ENCODE results near the gene WDFY2. TPM values are rescaled to one million over a fixed set of nuclear protein-coding genes. Genes with fewer than 3 reads are reported as not detected.
A peak's percentile ranks its signal among the peaks of the same experiment; 100 is the strongest.

WDFY2 gene
- total and polyA plus RNA-seq, 7 donors: 0.66 to 5.3 (median 1.7) TPM

DNA sequence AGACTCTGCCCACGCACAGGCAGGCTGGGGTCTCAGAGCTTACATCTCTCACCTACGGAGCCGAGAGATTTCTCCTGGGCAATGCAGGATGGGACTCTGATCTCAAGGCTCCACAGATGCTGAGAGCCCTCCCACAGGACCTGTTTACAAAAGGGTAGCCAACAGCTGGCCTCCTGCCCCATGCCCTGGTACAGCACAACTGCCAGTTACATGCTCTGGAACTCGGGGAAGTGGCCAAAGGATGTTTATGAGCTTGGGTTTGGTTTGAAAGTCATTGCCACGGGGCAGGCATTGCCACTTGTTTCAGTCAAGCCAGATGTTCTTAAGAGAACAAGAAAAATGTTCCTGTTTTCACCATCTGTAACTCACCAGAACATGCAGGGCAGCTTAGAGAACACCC lies 216.2 kb downstream of the WDFY2 start:
- H3K4me1 ChIP-seq: peaks cover 26% of the 10 kb centered on the region
- no peak overlapping the region for H3K4me3 ChIP-seq
- DNase-seq: peak in 1 of 2 donors; percentile 63
- no peak overlapping the region for H3K27ac ChIP-seq
- intact Hi-C loops (cut with DNase I): loop anchor here (5.0 to 10.0 kb wide), 4 partner anchors 218 to 854 kb away; partner anchors contain the start of genes INTS6 (in 2 of the 2), SUGT1 (in 1 of the 2) and WDFY2 (in 1 of the 2)
- 30 to 45% (median 34%) methylated on average over 5 of the region's 5 CpGs for WGBS, 3 donors
- no peaks in the 10 kb centered on the region for H3K9me3 ChIP-seq
- TF ChIP-seq, protein P1, sequence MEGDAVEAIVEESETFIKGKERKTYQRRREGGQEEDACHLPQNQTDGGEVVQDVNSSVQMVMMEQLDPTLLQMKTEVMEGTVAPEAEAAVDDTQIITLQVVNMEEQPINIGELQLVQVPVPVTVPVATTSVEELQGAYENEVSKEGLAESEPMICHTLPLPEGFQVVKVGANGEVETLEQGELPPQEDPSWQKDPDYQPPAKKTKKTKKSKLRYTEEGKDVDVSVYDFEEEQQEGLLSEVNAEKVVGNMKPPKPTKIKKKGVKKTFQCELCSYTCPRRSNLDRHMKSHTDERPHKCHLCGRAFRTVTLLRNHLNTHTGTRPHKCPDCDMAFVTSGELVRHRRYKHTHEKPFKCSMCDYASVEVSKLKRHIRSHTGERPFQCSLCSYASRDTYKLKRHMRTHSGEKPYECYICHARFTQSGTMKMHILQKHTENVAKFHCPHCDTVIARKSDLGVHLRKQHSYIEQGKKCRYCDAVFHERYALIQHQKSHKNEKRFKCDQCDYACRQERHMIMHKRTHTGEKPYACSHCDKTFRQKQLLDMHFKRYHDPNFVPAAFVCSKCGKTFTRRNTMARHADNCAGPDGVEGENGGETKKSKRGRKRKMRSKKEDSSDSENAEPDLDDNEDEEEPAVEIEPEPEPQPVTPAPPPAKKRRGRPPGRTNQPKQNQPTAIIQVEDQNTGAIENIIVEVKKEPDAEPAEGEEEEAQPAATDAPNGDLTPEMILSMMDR (IDR thresholded peaks at IDR 0.05): no peak
- no peaks in the 10 kb centered on the region for H3K27me3 ChIP-seq (ENCODE audit: insufficient read depth in 3 of 3, low read length in 2 of 3)
- ATAC-seq: no peak
- H3K36me3 ChIP-seq (ENCODE audit: insufficient read depth in 1 of 2, low read depth in 1 of 2): peaks cover 0 to 30% of the 10 kb centered on the region in 2 donors

DNA sequence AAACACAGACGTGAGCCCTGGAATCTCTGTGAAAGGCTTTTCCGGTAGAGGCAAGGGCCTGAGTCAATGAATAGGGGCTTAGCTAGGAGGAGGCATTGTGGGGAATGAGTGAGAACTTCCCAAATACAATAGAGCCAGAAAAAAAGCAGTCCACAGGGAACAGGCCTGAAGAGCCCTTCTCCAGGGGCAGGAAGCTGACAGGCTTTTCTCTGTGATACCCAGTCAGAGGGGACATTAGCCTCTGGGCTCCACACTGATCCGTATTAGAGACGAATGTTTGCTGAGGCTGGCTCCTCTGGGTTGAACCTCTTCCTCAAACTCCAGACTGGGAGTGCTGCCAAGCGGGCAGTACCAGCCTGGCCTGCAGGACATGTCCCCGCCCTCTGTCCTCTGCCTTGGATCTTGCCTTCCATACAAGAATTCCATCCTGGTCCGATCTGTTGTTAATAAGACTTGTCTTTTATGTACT lies 217.4 kb downstream of the WDFY2 start:
- H3K27me3 ChIP-seq (ENCODE audit: insufficient read depth in 3 of 3, low read length in 2 of 3): no peaks in the 10 kb centered on the region
- peaks cover 26% of the 10 kb centered on the region for H3K4me1 ChIP-seq
- no peak for ATAC-seq
- no peak overlapping the region for H3K4me3 ChIP-seq
- TF ChIP-seq, protein P1 (IDR thresholded peaks at IDR 0.05): no peak
- intact Hi-C loops (cut with DNase I): loop anchor here (5.0 to 10.0 kb wide), 4 partner anchors 219 to 853 kb away; partner anchors contain the start of genes INTS6 (in 2 of the 2), SUGT1 (in 1 of the 2) and WDFY2 (in 1 of the 2)
- peak; percentile 72 to 76 for DNase-seq
- peak overlapping the region; percentile 71 for H3K27ac ChIP-seq
- peaks cover 0 to 20% of the 10 kb centered on the region in 2 donors for H3K36me3 ChIP-seq (ENCODE audit: insufficient read depth in 1 of 2, low read depth in 1 of 2)
- 23 to 35% (median 26%) methylated on average over 7 of the region's 7 CpGs for WGBS, 3 donors
- H3K9me3 ChIP-seq: no peaks in the 10 kb centered on the region

DNA sequence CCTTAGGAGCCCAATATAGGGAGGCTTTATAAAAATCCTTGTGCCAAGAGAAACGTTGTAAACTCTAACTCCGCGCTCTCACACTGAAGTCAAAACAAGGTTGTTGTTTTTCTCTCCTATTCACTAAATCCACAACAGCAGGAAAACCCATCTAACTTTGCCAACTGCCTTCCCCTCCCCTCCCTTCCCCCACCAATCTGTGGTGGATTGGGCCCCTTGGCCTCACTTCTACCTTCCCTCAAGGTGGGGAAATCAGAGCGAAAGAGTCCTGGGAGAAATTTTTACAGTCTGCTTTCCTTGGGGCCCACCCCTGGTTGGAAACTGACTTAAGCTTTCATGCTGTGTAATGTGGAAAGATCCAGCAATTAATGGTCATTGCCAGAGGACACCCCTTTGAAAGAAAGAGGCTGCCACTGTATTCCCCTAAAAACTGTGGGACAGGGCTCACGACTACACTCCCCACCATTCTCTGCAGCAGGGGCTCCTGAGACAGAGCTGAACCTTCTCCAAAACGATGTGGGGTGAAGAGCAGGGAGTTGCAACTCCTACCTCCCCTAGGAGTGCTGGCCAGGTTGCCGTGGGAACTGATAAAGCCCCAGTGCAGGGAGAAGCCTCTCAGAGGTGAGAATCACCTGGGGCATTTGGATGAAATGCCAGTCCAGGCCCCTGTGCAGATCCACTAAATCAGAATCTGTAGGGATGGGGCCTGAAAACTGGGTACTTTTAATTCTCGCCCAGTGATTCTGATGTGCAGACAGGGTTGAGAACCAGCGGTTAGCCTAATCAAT lies 218.6 kb downstream of the WDFY2 start:
- TF ChIP-seq, protein P1 (IDR thresholded peaks at IDR 0.05): no peak
- intact Hi-C loops (cut with DNase I): loop anchor here (5.0 to 10.0 kb wide), 4 partner anchors 221 to 852 kb away; partner anchors contain the start of genes INTS6 (in 2 of the 2), SUGT1 (in 1 of the 2) and WDFY2 (in 1 of the 2)
- peak overlapping the region; percentile 100 for H3K27ac ChIP-seq
- WGBS, 3 donors: 48 to 52% (median 50%) methylated on average over 9 of the region's 9 CpGs
- H3K4me1 ChIP-seq: peaks cover 26% of the 10 kb centered on the region
- H3K9me3 ChIP-seq: no peaks in the 10 kb centered on the region
- H3K4me3 ChIP-seq: peak overlapping the region; percentile 95
- no peaks in the 10 kb centered on the region for H3K27me3 ChIP-seq (ENCODE audit: insufficient read depth in 3 of 3, low read length in 2 of 3)
- peaks cover 0 to 8% of the 10 kb centered on the region in 2 donors for H3K36me3 ChIP-seq (ENCODE audit: insufficient read depth in 1 of 2, low read depth in 1 of 2)
- ATAC-seq: no peak
- no peak for DNase-seq

DNA sequence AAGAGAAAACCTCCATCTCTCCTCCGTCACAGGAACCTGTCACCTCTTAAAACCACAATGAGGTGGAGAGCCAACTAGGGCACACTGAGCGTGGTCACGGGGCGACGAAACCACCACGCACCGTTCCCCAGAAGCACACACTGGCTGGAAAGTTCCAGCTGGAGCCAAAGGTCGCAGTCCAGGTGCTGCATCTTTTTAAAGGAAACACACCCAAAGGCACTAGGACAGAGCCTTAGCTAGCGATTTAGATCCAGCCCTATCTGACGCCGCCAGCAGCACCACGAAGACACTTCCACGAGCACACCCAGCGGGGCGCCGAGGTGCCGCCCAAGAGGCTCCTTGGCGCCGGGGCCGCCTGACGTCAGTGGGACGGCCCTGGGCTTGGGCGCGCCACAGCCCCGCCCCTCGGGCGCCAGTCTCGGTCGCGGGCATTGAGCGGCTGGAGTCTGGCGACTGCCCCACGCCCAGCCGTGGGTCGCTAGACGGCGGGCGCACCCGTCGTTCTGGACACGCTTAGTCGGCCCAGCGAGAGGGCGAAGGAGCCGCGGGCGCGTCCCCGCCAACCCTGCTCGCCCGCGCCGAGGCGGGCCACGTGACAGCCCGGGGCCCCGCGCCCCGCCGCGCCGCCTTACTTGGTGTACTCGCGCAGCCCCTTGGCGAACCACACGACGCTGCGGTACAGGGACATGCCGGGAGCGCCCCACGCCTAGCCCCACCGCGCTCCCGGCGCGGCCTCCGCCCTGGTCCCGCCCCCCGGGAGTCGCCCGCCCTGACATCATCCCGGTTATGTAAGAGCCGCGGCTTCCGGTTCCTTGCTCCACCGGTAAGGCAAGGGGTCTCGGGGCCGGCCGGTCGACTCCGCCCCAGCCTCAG lies 219.4 kb downstream of the WDFY2 start, which contains the start of gene DHRS12:
Gene DHRS12, minus strand, starts transcription at position 742 of the 873 bp plus-strand sequence. CDS start 4,504 bp downstream, outside the sequence.
- DNase-seq (peak; percentile 89 to 94), ATAC-seq (peak; percentile 90 to 91 (median 90))
- Histone ChIP-seq H3K9me3 (no peaks in the 10 kb centered on the region), H3K27me3 (ENCODE audit: insufficient read depth in 3 of 3, low read length in 2 of 3) (no peaks in the 10 kb centered on the region), H3K4me3 (peak within 1 kb of the TSS; percentile 95), H3K4me1 (peaks cover 26% of the 10 kb centered on the region), H3K36me3 (ENCODE audit: insufficient read depth in 1 of 2, low read depth in 1 of 2) (peaks cover 0 to under 1% of the 10 kb centered on the region in 2 donors), H3K27ac (peak within 1 kb of the TSS; percentile 100)
- intact Hi-C loops (cut with DNase I): loop anchor here (2.0 to 10.0 kb wide), 5 partner anchors 219 to 851 kb away; partner anchors contain the start of genes INTS6 (in 2 of the 2), WDFY2 (in 2 of the 2) and SUGT1 (in 1 of the 2)
- WGBS, 3 donors: 0 to 1% (median 0%) methylated on average over 66 to 91 of the region's 91 CpGs
- TF ChIP-seq, protein P1 (IDR thresholded peaks at IDR 0.05): no peak

Measured in psoas muscle (tissue), 8 donors.